Astrocyte (in vitro differentiated cells and primary cell): ENCODE data around the gene PFDN4.

ENCODE experiments used
- CTCF ChIP-seq: IDR thresholded peaks from 2 replicates; pipeline ENCODE4 v1.5.1; 2011; ENCODE audit warnings: low read depth, mild to moderate bottlenecking, inconsistent platforms, low read length, moderate library complexity; ENCODE audit not compliant: insufficient read depth
- EZH2 ChIP-seq: IDR thresholded peaks from 2 replicates; pipeline ENCODE4 v1.6.1; 2012; ENCODE audit warnings: mild to moderate bottlenecking, low read length, inconsistent platforms; ENCODE audit not compliant: insufficient read depth

- TF ChIP-seq EZH2 (no peak), CTCF (no peak)
Observed at GRCh38 chr20:54227751-54228150, 19.9 kb downstream of the PFDN4 start.
